GM23338 (cell line): ENCODE results near the gene SLC25A42.

Experiments used
- CTCF ChIP-seq, 2 experiments: fragments of 200-600 bp in 1 of 2; sonication (generic) in 1 of 2; conservative IDR thresholded peaks; 2 replicates each; pipeline versions ENCODE4 v1.5.1 to v1.6.1; 2016 to 2017; ENCODE audit warnings: antibody characterized with exemption in 2 of 2, low read depth in 2 of 2, mild to moderate bottlenecking in 2 of 2, moderate library complexity in 1 of 2
- EZH2 ChIP-seq: fragments of 200-600 bp; sonication (generic); IDR thresholded peaks from one replicate; pipeline ENCODE4 v1.8.0; 2017; ENCODE audit warnings: antibody characterized with exemption, mild to moderate bottlenecking, low read depth; ENCODE audit not compliant: unreplicated experiment
- JUNB ChIP-seq: IDR thresholded peaks from one replicate; pipeline ENCODE4 v1.6.1; 2016; ENCODE audit warnings: antibody characterized with exemption; ENCODE audit not compliant: unreplicated experiment
- POLR2AphosphoS5 ChIP-seq: IDR thresholded peaks from 2 replicates; pipeline ENCODE4 v1.6.1; 2016; ENCODE audit warnings: antibody characterized with exemption, low read depth
- REST ChIP-seq: IDR thresholded peaks from one replicate; pipeline ENCODE4 v1.6.1; 2018; ENCODE audit warnings: antibody characterized with exemption; ENCODE audit not compliant: unreplicated experiment
- STAT1 ChIP-seq: IDR thresholded peaks from one replicate; pipeline ENCODE4 v1.6.1; 2016; ENCODE audit warnings: antibody characterized with exemption; ENCODE audit not compliant: unreplicated experiment
- ZNF331 ChIP-seq: fragments of 250-450 bp; sonication (Bioruptor Pico); IDR thresholded peaks from 2 replicates; pipeline ENCODE4 v1.5.0; 2020; ENCODE audit warnings: low read depth, mild to moderate bottlenecking, moderate library complexity

- TF ChIP-seq EZH2 (no peak), CTCF (conservative IDR thresholded peaks at IDR 0.05; ENCODE audit: low read depth in 2 of 2) (no peak), REST (no peak), POLR2AphosphoS5 (no peak), JUNB (no peak), STAT1 (no peak), ZNF331 (CRISPR knock-in tag) (no peak)
Observed at GRCh38 chr19:19054939-19055440, 8.8 kb upstream of the SLC25A42 start.
